Tibial nerve (tissue), 4 donors: ENCODE results near the gene NOVA2.

ENCODE experiments used
- CTCF ChIP-seq, 5 experiments: fragments of 200-600 bp in 3 of 5; fragments of 450-650 bp in 2 of 5; sonication (generic) in 3 of 5; IDR thresholded peaks; one replicate each; pipeline ENCODE4 v1.5.1; 2016 to 2019; ENCODE audit warnings: antibody characterized with exemption in 5 of 5, mild to moderate bottlenecking in 3 of 5, moderate library complexity in 2 of 5
- EP300 ChIP-seq, 2 donors: sonication (generic); formaldehyde crosslinking; IDR thresholded peaks; one replicate each; pipeline ENCODE4 v1.6.1; 2017; ENCODE audit warnings: antibody characterized with exemption in 2 of 2, mild to moderate bottlenecking in 1 of 2
- POLR2A ChIP-seq, 2 donors: fragments of 450-650 bp; IDR thresholded peaks; one replicate each; pipeline ENCODE4 v1.6.1; 2017; ENCODE audit warnings: antibody characterized with exemption in 2 of 2, mild to moderate bottlenecking in 2 of 2, moderate library complexity in 2 of 2

GRCh38 chr19:45908956-45909355 lies 64.7 kb downstream of the NOVA2 start:
- TF ChIP-seq CTCF (IDR thresholded peaks at IDR 0.05) (no peak), POLR2A (IDR thresholded peaks at IDR 0.05) (no peak), EP300 (IDR thresholded peaks at IDR 0.05) (no peak)
